NCI-H69 (cell line): ENCODE data around the gene MINDY1.

Source experiments
- DNase-seq: peaks from one replicate; lab custom pipeline; 2025; lab: John Stamatoyannopoulos, UW

MINDY1 gene

DNA sequence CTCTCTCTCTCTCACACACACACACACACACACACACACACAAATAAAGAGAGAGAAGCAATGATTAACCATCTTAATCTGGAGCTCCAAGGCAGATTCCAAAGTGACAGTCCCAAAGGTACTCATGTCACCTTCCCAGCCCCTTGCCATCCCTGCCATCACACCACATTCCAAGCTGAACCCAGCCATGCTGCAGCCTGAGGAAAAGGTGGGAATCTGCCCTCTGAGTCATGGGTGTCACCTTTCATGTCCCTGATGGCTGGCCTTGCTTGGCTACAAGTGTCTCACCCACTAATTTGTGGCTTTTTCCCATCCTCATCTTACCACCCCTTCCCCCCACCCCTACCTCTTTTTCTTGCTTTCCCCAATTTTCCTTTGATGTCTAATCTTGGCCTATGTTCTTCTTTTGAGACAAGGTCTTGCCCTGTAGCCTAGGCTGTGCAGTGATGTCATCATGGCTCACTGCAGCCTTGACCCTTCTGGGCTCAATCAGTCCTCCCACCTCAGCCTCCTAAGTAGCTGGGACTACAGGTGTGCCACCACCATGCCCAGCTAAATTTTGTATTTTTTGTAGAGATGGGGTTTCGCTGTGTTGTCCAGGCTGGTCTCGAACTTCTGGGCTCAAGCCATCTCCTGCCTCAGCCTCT lies 21.4 kb downstream of the MINDY1 start:
- DNase-seq: no peak

DNA sequence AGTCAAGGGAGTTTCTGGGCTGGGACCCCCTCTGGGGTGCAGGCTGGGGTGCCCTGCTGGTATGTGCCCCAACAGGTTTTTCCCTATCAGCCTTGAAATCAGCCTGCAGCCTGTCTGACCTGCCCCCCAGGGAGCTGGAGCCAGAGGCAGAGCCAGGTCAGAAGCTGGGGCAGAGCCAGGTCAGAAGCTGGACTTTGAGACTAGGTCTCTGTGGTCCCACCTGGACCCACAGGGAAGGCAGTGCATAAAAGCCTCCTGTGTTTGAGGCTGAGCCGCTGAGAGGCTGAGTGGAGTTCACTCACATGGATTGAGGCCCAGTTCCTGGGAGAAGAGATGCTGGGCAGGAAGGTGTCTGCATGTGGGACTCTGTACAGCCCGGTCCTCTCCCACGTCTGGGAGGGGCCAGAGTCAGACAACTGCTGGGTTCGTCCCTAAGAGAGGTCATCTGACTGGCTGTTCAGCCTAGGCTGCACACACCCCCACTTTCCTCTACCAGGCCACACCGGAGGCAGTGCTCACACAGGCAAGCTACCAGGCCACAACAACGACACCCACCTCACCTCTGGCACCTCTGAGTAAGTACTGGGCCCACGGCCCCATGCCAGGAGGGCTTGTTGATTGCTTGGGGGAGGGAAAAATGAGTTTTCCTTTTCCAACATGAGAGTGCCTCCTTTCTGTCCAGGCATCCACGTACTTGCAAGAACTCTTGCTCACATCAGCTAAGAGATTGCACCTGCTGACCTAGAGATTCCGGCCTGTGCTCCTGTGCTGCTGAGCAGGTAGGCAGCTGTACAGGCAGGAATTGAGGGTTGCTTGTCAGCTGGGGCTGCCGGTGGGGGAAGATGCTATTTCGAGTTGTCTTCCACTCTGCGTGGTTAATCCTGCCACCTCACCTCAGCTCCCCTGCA lies 24.6 kb downstream of the MINDY1 start, which contains the start of gene ANXA9:
Gene ANXA9, plus strand, starts transcription at position 488 of the 908 bp plus-strand sequence. CDS start 814 bp downstream, outside the sequence.
- peak; percentile 43 for DNase-seq

DNA sequence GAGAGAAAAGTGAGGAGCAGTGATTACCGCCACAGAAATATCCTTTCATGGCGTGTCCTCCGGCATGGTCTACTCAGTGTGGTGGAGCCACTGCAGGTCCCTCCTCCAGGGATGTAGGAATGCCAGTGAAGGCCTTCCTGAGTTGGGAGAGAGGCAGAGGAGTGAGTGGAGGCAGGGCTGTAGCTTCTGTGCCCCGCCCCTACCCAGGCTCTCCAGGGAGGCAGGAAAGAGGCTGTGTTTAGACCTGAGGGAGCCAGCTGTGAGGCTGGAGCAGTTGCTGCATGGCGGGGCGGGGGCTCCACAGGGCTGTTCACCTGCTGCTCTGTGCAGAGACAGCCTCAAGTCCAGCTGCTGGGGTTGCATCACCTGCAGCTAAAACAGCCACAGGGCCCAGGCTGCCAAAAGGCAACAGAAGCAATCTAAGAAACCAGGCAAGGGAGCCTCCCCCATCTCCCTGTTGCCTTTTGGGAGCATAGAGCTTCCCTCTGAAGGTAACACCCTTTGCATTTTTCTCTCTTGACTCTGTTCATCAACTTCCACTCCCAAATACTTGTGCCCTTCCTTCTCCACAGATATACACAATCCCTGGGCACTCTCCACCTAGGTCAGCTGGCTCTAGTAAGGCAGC lies 25.4 kb downstream of the MINDY1 start:
- peak; percentile 98 for DNase-seq

DNA sequence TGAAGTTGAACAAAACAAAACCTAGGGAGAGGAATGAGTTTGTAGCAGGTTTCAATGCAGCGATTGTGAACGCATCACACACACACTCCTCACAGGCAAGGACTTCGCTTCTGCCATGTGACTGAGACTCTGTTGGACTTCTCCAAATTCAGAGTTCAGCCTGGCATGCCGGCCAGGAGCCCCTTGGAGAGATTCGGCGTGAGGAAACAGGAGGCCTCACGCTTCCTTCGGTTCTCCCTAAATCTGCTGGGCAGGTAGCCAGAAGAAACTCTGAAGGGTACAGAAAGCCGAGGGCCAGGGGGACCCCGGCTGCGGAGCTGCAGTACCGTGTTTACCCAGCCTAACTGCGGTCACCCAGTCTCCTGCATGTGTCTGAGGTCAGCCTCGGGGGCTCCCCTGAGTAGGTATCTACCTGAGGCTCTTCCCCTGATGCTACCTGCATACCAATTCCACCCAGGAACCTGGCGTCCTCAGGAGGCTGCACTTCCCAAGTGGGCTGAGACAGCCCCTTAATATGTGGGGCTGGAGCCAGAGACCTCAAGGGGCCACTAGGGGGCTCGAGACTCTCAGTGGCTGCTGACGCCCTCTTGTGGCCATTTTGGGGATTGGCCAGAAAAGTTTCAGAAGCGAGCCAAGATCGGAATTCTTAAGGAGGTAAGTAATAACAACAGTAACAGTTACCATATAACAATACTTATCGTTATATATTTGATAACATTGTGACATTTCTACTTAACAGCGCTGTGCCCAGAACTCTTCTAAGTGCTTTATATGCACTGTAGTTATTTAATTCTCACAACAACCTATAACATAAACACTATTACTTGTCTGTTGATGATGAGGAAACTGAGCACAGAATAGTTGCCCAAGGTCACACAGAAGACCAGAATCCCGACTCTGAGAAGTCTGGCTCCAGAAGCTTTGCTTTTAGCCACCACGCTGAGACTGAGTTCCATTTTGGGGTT lies 27.3 kb downstream of the MINDY1 start:
- peak; percentile 90 for DNase-seq

DNA sequence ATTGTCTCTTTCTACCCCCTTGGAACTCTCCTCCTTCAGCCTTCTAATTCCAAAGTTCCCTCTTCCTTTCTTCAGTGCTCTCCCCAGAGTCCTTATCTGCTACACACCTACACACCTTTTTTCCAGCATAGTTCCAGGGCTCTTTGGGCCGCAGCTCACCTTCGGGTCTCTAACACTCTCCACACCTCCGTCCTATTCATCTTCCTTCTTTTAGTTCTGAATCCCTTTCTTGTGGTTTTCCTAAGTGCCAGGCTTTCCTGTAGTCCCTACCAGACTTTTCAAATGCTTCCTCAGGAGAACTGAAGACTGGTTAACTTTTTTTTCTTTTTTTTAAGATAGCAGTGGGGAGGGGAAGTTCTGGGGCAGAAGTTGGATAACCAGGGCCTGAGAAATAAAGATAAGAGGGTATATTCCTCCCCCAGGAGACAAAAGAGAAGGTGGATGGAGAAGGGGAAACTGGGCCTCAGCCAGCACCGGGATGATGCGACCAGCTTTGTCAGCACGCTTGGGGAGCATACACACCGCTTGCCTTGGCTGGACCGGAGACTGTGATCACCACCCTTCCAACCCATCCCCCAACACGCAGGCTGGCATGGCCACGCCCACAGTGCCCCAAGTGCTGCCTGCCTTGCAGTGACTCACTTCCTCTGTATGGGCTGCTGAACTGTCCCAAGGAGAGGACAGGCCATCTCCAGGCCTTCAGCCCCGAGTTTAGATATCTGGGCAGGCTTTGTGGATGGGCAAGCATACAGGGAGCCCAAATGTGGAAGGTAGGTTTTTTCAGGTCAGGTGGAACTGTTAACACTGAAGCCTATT lies 29.6 kb downstream of the MINDY1 start:
- peak; percentile 34 for DNase-seq

DNA sequence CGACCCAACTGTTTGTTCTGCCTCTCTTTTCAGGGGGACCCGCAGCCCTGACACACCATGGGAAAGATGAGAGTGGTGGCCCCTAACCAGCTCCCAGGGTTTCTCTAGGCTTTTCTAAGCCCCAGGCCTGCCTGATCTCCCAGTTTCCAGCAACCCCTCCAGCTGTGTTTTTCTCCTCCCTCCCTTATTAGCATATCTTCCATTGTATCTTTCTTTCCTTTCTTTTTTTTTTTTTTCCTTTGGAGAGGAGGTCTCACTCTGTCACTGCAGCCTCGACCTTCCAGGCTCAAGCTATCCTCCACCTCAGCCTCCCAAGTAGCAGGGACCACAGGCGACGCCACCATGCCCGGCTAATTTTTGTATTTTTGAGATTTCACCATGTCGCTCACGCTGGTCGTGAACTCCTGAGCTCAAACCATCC lies 30.3 kb downstream of the MINDY1 start:
- DNase-seq: no peak

DNA sequence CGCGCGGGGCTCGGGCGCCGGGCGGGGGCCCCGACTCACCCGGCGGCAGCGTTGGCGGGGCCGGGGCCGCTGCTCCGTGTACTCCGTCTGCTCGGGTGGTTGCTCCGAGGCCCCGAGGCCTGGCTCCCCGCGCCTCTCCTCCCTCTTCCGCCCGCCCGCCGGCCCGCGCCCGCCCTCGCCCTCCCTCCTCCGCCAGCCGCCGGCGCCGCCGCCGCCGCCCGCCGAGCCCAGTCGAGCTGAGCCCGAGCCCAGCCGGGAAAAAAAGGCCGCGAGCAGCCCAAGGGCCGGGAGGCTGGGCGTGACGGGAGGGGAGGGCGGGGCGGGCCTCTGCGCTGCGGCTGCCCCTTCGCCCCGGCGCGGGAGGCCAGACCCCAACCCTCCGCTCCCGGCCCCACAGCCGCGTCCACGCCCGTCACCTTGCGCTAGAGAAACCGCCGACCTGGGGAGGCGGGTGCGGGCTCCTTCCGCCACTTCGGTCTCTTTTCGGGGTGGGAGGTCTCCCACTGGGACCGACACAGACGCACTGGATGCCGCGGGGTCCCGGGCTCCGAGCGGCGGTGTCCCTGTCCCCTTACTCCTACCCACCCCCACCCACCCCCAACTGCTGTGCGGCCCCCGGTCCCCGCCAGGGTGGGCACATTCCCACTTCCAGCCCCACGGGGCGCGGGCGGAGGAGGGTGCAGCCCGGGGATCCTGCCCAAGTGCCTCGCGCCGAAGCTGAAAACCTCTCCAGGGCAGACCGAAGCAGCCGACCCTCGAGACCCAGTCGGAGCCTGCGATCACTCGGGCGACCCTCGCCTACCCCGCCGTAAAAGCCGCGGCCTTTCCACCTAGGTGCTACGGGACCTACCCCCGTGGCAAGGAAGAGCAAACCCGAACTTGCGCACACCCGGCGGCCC lies 31.9 kb downstream of the MINDY1 start, which contains the start of gene CERS2:
Gene CERS2, minus strand, starts transcription at position 256 of the 899 bp plus-strand sequence. CDS start 5,745 bp downstream, outside the sequence.
- peak; percentile 92 for DNase-seq

DNA sequence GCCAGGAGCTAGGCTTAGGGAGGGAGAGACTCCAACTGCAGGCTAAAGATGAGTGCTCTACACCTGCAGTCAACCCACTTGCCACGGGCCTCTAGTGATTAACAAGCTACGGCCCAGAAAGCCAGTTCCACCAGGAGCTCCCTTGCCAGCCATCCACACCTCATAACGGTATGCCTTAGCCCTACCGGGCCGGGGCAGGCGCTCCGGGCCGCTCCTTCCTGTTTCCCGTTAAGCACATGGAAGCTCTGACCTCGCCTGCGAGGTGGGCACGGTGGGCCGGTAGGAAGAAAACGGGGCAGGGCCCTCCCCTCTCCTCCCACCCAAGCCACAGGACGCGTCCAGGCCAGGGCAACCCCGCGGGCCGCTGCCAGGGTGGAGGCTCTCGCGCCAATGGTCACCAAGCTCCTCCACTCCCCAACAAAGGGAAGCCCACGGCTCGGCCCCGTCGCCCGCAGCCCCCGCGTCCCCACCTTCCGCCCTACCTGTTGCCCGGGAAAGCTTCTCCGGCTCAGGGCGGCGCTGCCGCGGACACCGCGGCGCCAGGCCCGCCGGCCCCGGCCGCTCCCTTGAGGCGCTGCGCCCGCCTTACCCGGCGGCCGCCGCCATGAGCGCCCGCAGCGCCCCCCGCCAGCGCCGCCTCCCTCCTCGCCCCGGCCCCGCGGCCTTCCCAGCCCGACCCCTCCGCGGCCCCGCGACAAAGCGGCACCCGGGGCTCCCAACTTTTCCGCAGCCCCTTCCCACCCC lies 32.7 kb downstream of the MINDY1 start:
- DNase-seq: peak; percentile 75

DNA sequence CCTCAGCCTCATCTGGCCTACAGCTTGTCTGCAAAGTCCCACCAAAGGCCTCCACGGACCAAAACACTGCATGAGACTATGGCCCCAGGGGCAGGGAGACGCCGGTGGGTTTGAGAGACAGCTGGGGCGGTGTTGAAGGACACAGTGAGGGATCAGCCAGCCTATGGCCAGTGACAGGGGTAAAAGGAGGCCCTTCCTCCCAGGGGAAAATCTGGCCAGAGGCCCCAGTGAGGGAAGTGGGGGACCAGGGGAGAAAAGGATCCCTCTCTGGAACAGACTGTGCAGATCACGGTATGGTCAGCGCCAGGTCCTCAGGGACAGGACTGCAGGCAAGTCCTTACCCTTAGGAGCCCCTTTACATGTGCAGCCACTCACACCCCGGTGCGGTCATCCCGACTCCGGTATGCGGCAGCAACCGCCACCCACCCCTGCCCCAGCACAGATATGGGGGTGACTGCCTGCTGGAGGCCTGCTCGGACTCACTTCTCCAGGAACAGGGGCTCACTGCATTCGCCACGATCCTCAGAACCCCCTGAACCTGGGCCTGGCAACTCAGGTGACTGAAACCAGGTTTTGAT lies 33.4 kb downstream of the MINDY1 start:
- peak; percentile 47 for DNase-seq

DNA sequence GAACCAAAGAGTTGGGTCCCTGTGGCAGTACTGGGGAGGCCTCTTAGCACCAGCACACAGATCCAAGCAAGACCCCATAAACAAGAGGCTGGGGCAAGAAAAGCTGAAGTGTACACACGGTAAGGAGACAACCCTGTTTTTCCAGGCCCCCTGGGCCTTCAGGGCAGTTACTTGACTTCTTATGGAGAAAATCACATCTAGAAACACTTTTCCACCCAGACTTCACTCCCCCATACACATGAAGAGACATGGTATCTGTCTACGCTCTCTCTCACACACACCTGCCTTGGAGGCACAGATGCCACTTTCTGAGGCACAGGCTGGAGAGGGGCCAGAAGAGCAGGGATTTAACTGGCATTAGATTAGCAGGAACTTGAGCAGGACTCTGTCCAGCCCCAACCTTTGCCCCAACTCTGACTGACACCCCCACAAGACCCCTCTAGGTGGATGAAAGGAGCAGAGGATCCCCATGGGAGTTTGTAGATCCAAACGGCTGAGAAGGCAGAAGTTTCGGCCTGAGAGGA lies 34.2 kb downstream of the MINDY1 start:
- peak; percentile 36 for DNase-seq

DNA sequence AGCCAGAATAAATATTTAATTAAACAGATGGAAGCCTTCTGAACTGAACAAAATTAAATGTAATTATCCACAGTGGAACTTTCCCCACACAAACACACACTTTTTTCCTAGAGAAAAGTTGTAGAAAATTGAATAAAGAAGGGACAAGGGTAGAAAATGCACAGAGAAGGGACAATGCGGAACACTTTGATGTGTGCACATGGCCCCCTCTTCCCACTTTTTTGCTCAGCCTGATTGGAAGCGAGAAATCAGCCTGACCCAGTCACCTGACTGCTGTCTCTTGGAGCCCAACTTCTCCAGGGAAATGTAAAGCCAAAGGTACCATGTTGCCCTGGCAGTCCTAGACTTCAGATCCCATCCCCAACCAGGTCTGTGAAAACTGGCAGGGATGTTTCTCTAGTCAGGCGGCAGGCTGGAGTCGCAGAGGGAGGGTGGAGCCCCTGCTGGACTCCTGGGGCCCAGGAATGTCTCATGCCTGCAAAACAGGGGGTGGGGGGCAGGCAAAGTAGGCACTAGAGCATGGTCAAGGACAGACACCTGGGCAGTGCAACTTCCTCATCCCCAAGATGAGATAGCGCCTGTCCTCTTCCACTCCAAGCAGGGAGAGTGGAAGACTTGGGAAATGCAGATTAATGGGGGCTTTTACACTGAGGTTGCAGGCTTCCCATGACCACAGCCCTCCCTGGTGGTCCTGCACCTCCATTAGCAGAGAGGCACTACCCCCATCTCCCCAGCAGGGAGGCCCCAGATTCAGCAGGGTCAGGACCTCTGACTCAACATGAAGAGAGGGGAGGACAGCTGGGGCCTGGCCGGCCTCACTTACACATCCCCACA lies 34.9 kb downstream of the MINDY1 start:
- DNase-seq: peak; percentile 38

DNA sequence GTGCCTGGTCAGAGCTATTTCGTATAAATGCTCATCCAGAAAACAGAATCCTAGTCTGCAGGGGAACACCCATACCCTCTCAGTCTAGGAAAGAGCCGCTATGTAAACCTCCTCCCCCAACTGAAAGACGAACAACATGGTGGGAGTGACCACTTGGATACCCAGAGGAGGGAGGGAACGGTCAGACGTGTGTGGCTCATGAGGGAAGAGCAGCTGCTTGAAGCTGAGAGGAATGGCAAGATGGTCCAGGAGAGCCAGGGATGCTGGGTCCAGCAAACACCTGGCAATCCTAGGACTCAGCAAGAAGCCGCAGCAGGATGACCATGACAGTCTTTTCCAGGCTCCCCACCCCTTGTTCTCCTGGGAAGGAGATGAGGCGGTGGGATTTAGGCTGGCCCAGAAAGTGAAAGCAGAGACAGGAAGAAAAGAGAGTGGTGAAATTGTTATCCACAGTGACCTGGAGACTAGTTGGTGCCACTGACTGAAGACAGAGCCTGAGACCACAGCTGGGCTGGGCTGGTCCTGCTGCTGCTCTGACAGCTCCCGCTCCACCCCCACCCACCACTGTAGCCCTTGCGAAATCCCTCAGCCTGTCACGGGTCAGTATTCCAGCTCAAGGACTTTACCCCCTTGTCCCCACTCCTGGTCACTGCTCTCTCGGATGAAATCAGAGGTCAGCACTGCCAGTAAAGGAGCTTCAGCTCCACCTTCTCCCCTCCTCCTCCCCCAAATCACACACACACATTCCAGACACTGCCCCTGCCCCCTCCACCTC lies 35.7 kb downstream of the MINDY1 start:
- DNase-seq: no peak

DNA sequence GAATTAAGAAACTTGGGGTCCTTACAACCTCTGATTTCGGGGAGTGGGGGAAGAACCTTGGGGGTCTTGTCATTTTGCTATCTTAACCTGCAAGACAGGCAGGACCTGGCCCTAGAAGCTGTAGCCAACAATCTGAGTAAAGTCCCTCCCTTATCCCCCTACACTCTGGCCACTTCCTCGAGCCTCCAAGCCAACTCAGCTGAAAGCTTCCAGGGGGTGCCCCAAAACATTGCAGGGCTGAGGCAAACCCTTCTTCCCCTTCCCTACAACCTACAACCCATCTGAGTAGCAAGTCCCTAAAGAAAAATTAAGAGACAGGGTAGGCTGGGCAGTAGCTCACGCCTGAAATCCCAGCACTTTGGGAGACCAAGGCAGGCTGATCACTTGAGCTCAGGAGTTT lies 37.1 kb downstream of the MINDY1 start:
- DNase-seq: no peak

DNA sequence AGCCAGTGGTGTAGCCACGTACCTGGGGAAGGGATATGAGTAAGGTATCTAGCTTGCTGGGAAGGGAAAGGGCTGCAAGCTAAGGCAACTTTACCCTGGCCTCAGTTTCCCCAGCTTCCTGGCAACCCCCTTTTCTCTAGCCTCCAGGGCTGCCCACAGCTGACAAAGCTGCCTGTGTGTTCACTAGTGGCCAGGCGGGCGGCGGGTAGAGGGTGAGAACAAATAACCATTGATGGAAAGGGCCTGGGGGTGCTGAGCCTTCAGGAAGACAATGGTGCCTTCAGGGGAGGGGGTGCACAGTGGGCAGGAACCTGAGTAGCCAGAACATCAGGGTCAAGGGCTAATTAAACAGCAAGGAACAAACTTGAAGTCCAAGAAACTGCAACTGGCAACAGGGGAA lies 38.2 kb downstream of the MINDY1 start:
- no peak for DNase-seq

DNA sequence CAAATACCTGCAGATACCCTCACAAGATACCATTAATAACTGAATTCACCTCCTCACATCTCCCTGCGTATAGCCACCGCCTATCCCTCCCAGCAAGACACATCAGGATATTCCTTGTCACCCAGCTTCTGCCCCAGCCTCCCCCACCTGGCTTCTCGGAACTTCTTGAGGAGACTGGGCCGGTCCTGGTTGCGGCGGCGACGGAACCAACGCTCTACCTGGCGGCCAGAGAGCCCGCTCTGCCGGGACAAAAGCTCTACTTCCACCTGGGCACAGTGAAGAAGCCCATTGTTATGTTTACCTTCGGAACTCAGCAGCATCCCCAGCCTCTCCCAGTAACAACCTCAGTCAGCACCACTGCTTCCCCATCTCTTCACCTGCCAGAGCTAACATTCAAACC lies 38.8 kb downstream of the MINDY1 start:
- DNase-seq: no peak

DNA sequence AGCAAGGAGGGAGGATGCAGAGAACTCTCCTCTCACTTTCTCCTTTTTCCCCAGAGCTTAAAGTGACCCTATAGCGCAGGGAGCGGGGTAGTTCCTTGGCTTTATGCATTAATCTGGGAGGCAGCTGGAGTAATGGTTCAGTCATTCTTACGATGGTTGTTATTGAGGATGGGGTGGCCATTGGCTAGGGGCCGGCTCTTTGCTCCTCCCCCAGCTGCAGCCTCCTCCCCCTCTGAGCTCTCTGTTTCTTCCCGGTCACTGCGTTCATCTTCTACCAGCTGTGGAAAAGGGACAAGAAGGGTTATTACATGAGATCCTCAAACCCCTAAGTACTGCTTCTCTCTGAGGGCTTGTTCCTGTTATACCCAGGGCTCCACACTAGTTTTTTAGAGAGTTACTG lies 40.7 kb downstream of the MINDY1 start:
- no peak for DNase-seq
